ENCODE measurements around the gene MAP6D1. TPM values are rescaled to one million over a fixed set of nuclear protein-coding genes. Genes with fewer than 3 reads are reported as not detected.

The MAP6D1 gene
- total and polyA plus RNA-seq, 2 of the 4 experiments (the other 2 are of a cell fraction) = 2.7 to 5.2 TPM

GRCh38 chr3:183779896-183780465 is 45.4 kb downstream of the MAP6D1 start:
- ChIA-PET POLR2A (ENCODE audit: unreplicated experiment) (interaction anchor here (0.7 kb wide), 2 partner anchors 16 to 144 kb away, joined by 3 read pairs; partner anchors contain the start of gene KLHL24), CTCF (interaction anchor here (0.7 kb wide), 1 partner anchor 21 kb away, joined by 6 read pairs; no protein-coding TSS in a partner anchor)
- H3K4me1 ChIP-seq (ENCODE audit: control insufficient read depth, insufficient read depth, low read length) = peaks cover 6% of the 10 kb centered on the region; the same call in 1 of the 2 replicates
- H3K27ac ChIP-seq (ENCODE audit: insufficient read depth, low read length) = no peak overlapping the region
- dilution Hi-C loops (cut with HindIII; ENCODE audit: low sequenced_read_pairs, unreplicated experiment) = no loop called here
- H3K36me3 ChIP-seq (ENCODE audit: control insufficient read depth, insufficient read depth, low read length) = peaks cover 48% of the 10 kb centered on the region
- H3K9me1 ChIP-seq (ENCODE audit: insufficient read depth, low read length) = peaks cover 8% of the 10 kb centered on the region; the same call in 1 of the 2 replicates
- H3K14ac ChIP-seq (replicated peaks; ENCODE audit: low read depth, low read length) = no peak overlapping the region
- TF ChIP-seq CEBPB (IDR thresholded peaks at IDR 0.05; ENCODE audit: low read depth, low read length) (peak; percentile 53), CHD1 (IDR thresholded peaks at IDR 0.05; ENCODE audit: low read depth, low read length) (no peak)
- no peak overlapping the region for H2BK15ac ChIP-seq (ENCODE audit: low read depth, low read length)
- peak overlapping the region; percentile 31 for H2AK9ac ChIP-seq (replicated peaks; ENCODE audit: low read depth, low read length, poor library complexity)
- H2BK120ac ChIP-seq (ENCODE audit: low read depth, low read length) = no peak overlapping the region
- H3K56ac ChIP-seq (ENCODE audit: extremely low read depth, insufficient read depth, low read length) = no peak overlapping the region
- no peak overlapping the region for H3K23ac ChIP-seq (ENCODE audit: low read depth, low read length)
- H3K9ac ChIP-seq (ENCODE audit: low read depth, low read length) = no peak overlapping the region
- H3K27me3 ChIP-seq (ENCODE audit: control insufficient read depth, insufficient read depth, low read length) = no peaks in the 10 kb centered on the region
- H2BK20ac ChIP-seq (ENCODE audit: low read depth, low read length) = no peak overlapping the region
- no peak overlapping the region for H3K18ac ChIP-seq (ENCODE audit: low read depth, low read length)
- H3K79me1 ChIP-seq (ENCODE audit: low read depth in 1 of 2, low read length in 2 of 2) = peaks cover 14 to 27% of the 10 kb centered on the region in 2 experiments
- no TSS peak for BruUV-seq (replicated peaks)
- H4K8ac ChIP-seq (ENCODE audit: low read depth in 2 of 2, low read length in 2 of 2) = no peak overlapping the region
- H3K4me3 ChIP-seq (ENCODE audit: insufficient read depth, low read depth, low read length) = no peak overlapping the region
- no peaks in the 10 kb centered on the region for H3K9me3 ChIP-seq (ENCODE audit: control insufficient read depth, insufficient read depth, low read length)
- no peak overlapping the region for H3K4me2 ChIP-seq (ENCODE audit: low read depth, low read length)
- H4K5ac ChIP-seq (ENCODE audit: low read depth, low read length) = no peak overlapping the region
- 94% methylated on average over 3 of the region's 14 CpGs; no CpG with 5 or more reads in 1 of the 2 experiments for WGBS, 2 experiments (ENCODE audit: extremely low coverage in 2 of 2, insufficient read length in 1 of 2)
- H4K20me1 ChIP-seq (ENCODE audit: insufficient read depth, low read length) = no peaks in the 10 kb centered on the region; the same call in 1 of the 2 replicates
- H2BK5ac ChIP-seq (ENCODE audit: low read depth, low read length, poor library complexity, severe bottlenecking) = no peak overlapping the region
- no peak overlapping the region for H4K91ac ChIP-seq (ENCODE audit: insufficient read depth, low read depth, low read length)
- H3K4ac ChIP-seq (ENCODE audit: low read depth, low read length) = no peak overlapping the region
- no peak overlapping the region for H2AFZ ChIP-seq (replicated peaks; ENCODE audit: low read length, poor library complexity)
- no peak for ATAC-seq (ENCODE audit: low read depth)
- intact Hi-C loops (cut with micrococcal nuclease) = loop anchor here (10.0 kb wide), 1 partner anchor 55 kb away; no protein-coding TSS in a partner anchor
- DNase-seq = peak; percentile 9
- in situ Hi-C loops (cut with MboI; ENCODE audit: low sequenced_read_pairs) = no loop called here
- H2AK5ac ChIP-seq (ENCODE audit: low read depth, low read length) = no peak overlapping the region

Data from IMR-90 (cell line).